Smooth muscle cell (in vitro differentiated cells): ENCODE measurements around the gene MTA2. TPM values are rescaled to one million over a fixed set of nuclear protein-coding genes. Genes with fewer than 3 reads are reported as not detected.
A peak's percentile ranks its signal among the peaks of the same experiment; 100 is the strongest.

Experiments used
- DNase-seq: peaks from one replicate; lab custom pipeline; 2025; ENCODE audit not compliant: unreplicated experiment; lab: John Stamatoyannopoulos, UW
- H2AFZ ChIP-seq: fragments of 200-600 bp; sonication (generic); 2 replicates; pipeline ENCODE4 v1.6.0; 2016; ENCODE audit warnings: antibody characterized with exemption, low read depth, mild to moderate bottlenecking
- H3F3A ChIP-seq: fragments of 200-600 bp; sonication (generic); 2 replicates; pipeline ENCODE4 v1.6.0; 2017; ENCODE audit warnings: antibody characterized with exemption, low read depth
- H3K27ac ChIP-seq: fragments of 200-600 bp; sonication (generic); 2 replicates; pipeline ENCODE4 v1.5.1; 2016; ENCODE audit warnings: low read depth, mild to moderate bottlenecking
- H3K27me3 ChIP-seq: fragments of 200-600 bp; sonication (generic); 2 replicates; pipeline ENCODE4 v1.6.1; 2016; ENCODE audit warnings: low read depth, mild to moderate bottlenecking
- H3K36me3 ChIP-seq: fragments of 200-600 bp; sonication (generic); 2 replicates; pipeline ENCODE4 v1.5.1; 2016; ENCODE audit warnings: low read depth
- H3K4me1 ChIP-seq: fragments of 200-600 bp; sonication (generic); 2 replicates; pipeline ENCODE4 v1.5.1; 2016; ENCODE audit warnings: low read depth
- H3K4me2 ChIP-seq: fragments of 200-600 bp; sonication (generic); 2 replicates; pipeline ENCODE4 v1.6.0; 2016; ENCODE audit warnings: mild to moderate bottlenecking
- H3K4me3 ChIP-seq: fragments of 200-600 bp; sonication (generic); 2 replicates; pipeline ENCODE4 v1.5.1; 2016; ENCODE audit warnings: mild to moderate bottlenecking
- H3K79me2 ChIP-seq: fragments of 200-600 bp; sonication (generic); 2 replicates; pipeline ENCODE4 v1.6.0; 2016; ENCODE audit warnings: low read depth, mild to moderate bottlenecking
- H3K9ac ChIP-seq: fragments of 200-600 bp; sonication (generic); 2 replicates; pipeline ENCODE4 v1.6.0; 2016; ENCODE audit warnings: low read depth
- H3K9me3 ChIP-seq: fragments of 200-600 bp; sonication (generic); replicated peaks from 2 replicates; pipeline ENCODE4 v1.5.1; 2016; ENCODE audit warnings: low read depth
- H4K20me1 ChIP-seq: fragments of 200-600 bp; sonication (generic); 2 replicates; pipeline ENCODE4 v1.6.0; 2016; ENCODE audit warnings: low read depth
- CTCF ChIP-seq: fragments of 200-600 bp; sonication (generic); IDR thresholded peaks from 2 replicates; pipeline ENCODE4 v1.5.1; 2017; ENCODE audit warnings: borderline replicate concordance, mild to moderate bottlenecking, antibody characterized with exemption; ENCODE audit not compliant: insufficient read depth, poor library complexity, severe bottlenecking
- WGBS: methylation state at CpG from one replicate; pipeline ENCODE4 v1.1.7; 2016; ENCODE audit warnings: low lambda C conversion rate; 5-methylcytosine and 5-hydroxymethylcytosine counted together
- polyA plus RNA-seq: library from polyadenylated mRNA; unstranded; fragments of >200 nt; fragmentation: Nextera tagmentation; extraction: Ambion mirVana; gene quantifications from 2 replicates; pipeline ENCODE4 v1.2.1, GENCODE V29; 2016
- total RNA-seq: library from RNA; depleted of rRNA; stranded (reverse); fragments of >200 nt; gene quantifications from 2 replicates; pipeline ENCODE4 v1.2.3, GENCODE V29; 2014

The MTA2 gene
- total and polyA plus RNA-seq, 2 experiments from 2014 or later: 22.7 to 65.9 TPM

- WGBS: 97% methylated on average over 8 of the region's 8 CpGs
- Histone ChIP-seq H3K9ac (no peak overlapping the region), H3K79me2 (peaks cover 23% of the 10 kb centered on the region), H3K4me1 (peaks cover 19% of the 10 kb centered on the region), H3K27me3 (no peaks in the 10 kb centered on the region), H3K4me3 (no peak overlapping the region), H3F3A (peaks cover 11% of the 10 kb centered on the region), H4K20me1 (peaks cover 20% of the 10 kb centered on the region), H3K4me2 (no peak overlapping the region), H2AFZ (no peak overlapping the region), H3K9me3 (no peaks in the 10 kb centered on the region), H3K27ac (no peak overlapping the region), H3K36me3 (no peaks in the 10 kb centered on the region)
- no peak for TF ChIP-seq CTCF
- no peak for DNase-seq
Measured at GRCh38 chr11:62603776-62604299, 2.2 kb upstream of the MTA2 start.

- no peak for DNase-seq
- H3F3A ChIP-seq: peaks cover 11% of the 10 kb centered on the region
- no peak for TF ChIP-seq CTCF
- no peak overlapping the region for H3K27ac ChIP-seq
- peak overlapping the region; percentile 92 for H3K4me2 ChIP-seq
- no peaks in the 10 kb centered on the region for H3K27me3 ChIP-seq
- H3K4me3 ChIP-seq: no peak overlapping the region
- peaks cover 27% of the 10 kb centered on the region for H4K20me1 ChIP-seq
- peaks cover 19% of the 10 kb centered on the region for H3K4me1 ChIP-seq
- H3K79me2 ChIP-seq: peaks cover 30% of the 10 kb centered on the region
- no peak overlapping the region for H3K9ac ChIP-seq
- H3K9me3 ChIP-seq: no peaks in the 10 kb centered on the region
- no peak overlapping the region for H2AFZ ChIP-seq
- 69% methylated on average over 12 of the region's 13 CpGs for WGBS
- H3K36me3 ChIP-seq: no peaks in the 10 kb centered on the region
Measured at GRCh38 chr11:62603072-62603408, 1.4 kb upstream of the MTA2 start.

- peak overlapping the region; percentile 50 for H2AFZ ChIP-seq
- peak overlapping the region; percentile 35 for H3K9ac ChIP-seq
- peaks cover 11% of the 10 kb centered on the region for H3F3A ChIP-seq
- peak overlapping the region; percentile 92 for H3K4me2 ChIP-seq
- no peaks in the 10 kb centered on the region for H3K36me3 ChIP-seq
- TF ChIP-seq CTCF: no peak
- H3K4me3 ChIP-seq: peak overlapping the region; percentile 91
- H3K79me2 ChIP-seq: peaks cover 30% of the 10 kb centered on the region
- peaks cover 19% of the 10 kb centered on the region for H3K4me1 ChIP-seq
- peak overlapping the region; percentile 65 for H3K27ac ChIP-seq
- no peak for DNase-seq
- 3% methylated on average over 57 of the region's 96 CpGs for whole genome bisulfite sequencing
- H3K27me3 ChIP-seq: no peaks in the 10 kb centered on the region
- H3K9me3 ChIP-seq: no peaks in the 10 kb centered on the region
- peaks cover 31% of the 10 kb centered on the region for H4K20me1 ChIP-seq
Measured at GRCh38 chr11:62602141-62603071, 741 bp upstream of the MTA2 start.

GRCh38 chr11:62601122-62601371 is 618 bp downstream of the MTA2 start:
- peak overlapping the region; percentile 91 for H3K4me3 ChIP-seq
- no peak for DNase-seq
- WGBS: under 1% methylated on average over 27 of the region's 30 CpGs
- peak overlapping the region; percentile 82 for H3K27ac ChIP-seq
- H3K79me2 ChIP-seq: peaks cover 30% of the 10 kb centered on the region
- no peaks in the 10 kb centered on the region for H3K27me3 ChIP-seq
- peak overlapping the region; percentile 97 for H3K9ac ChIP-seq
- TF ChIP-seq CTCF: no peak
- H4K20me1 ChIP-seq: peaks cover 31% of the 10 kb centered on the region
- peaks cover 19% of the 10 kb centered on the region for H3K4me1 ChIP-seq
- peak overlapping the region; percentile 89 for H2AFZ ChIP-seq
- peaks cover 11% of the 10 kb centered on the region for H3F3A ChIP-seq
- H3K36me3 ChIP-seq: no peaks in the 10 kb centered on the region
- peak overlapping the region; percentile 95 for H3K4me2 ChIP-seq
- no peaks in the 10 kb centered on the region for H3K9me3 ChIP-seq
